Astrocyte of the hippocampus (primary cell): Measurements from ENCODE around the gene DUT.
A peak's percentile ranks its signal among the peaks of the same experiment; 100 is the strongest.

ENCODE experiments used
- DNase-seq: peaks from one replicate; pipeline ENCODE4 v3.0.0; 2011; ENCODE audit warnings: low read depth, low spot score

DUT gene

GRCh38 chr15:48371550-48371949 is 40.3 kb downstream of the DUT start:
- DNase-seq = no peak

GRCh38 chr15:48371961-48372360 is 40.7 kb downstream of the DUT start:
- DNase-seq = no peak

- peak; percentile 83 for DNase-seq
Measured at GRCh38 chr15:48373821-48374451, 42.7 kb downstream of the DUT start.

GRCh38 chr15:48374472-48374871 is 43.2 kb downstream of the DUT start:
- no peak for DNase-seq

- DNase-seq = no peak
Measured at GRCh38 chr15:48375767-48376166, 44.5 kb downstream of the DUT start.

- no peak for DNase-seq
Measured at GRCh38 chr15:48380198-48380597, 49.0 kb downstream of the DUT start.

GRCh38 chr15:48381861-48382260 is 50.6 kb downstream of the DUT start:
- DNase-seq = no peak

- DNase-seq = no peak
Measured at GRCh38 chr15:48383031-48383430, 51.8 kb downstream of the DUT start.

GRCh38 chr15:48384616-48385015 is 53.4 kb downstream of the DUT start:
- DNase-seq = peak; percentile 28

- peak; percentile 82 for DNase-seq
Measured at GRCh38 chr15:48385031-48385830, 54.0 kb downstream of the DUT start.

- DNase-seq = peak; percentile 36
Measured at GRCh38 chr15:48388016-48388851, 57.0 kb downstream of the DUT start.

GRCh38 chr15:48388910-48389309 is 57.7 kb downstream of the DUT start:
- no peak for DNase-seq

GRCh38 chr15:48389691-48390143 is 58.5 kb downstream of the DUT start:
- DNase-seq = peak; percentile 48

GRCh38 chr15:48391950-48392349 is 60.7 kb downstream of the DUT start:
- DNase-seq = no peak

GRCh38 chr15:48392356-48392755 is 61.1 kb downstream of the DUT start:
- peak; percentile 50 for DNase-seq
